DND-41 (cell line): ENCODE measurements around the gene TACO1.

Experiments
- EZH2 ChIP-seq: IDR thresholded peaks from 3 replicates; pipeline ENCODE4 v1.6.1; 2012; ENCODE audit warnings: borderline replicate concordance, low read depth, mild to moderate bottlenecking, moderate library complexity, low read length, inconsistent platforms; ENCODE audit not compliant: severe bottlenecking
- TF ChIP-seq, protein P1 (sequence below): IDR thresholded peaks from 2 replicates; pipeline ENCODE4 v1.5.1; 2012; ENCODE audit warnings: borderline replicate concordance, low read length, moderate library complexity, mild to moderate bottlenecking; ENCODE audit not compliant: poor library complexity, severe bottlenecking; ENCODE audit errors: extremely low read depth

DNA sequence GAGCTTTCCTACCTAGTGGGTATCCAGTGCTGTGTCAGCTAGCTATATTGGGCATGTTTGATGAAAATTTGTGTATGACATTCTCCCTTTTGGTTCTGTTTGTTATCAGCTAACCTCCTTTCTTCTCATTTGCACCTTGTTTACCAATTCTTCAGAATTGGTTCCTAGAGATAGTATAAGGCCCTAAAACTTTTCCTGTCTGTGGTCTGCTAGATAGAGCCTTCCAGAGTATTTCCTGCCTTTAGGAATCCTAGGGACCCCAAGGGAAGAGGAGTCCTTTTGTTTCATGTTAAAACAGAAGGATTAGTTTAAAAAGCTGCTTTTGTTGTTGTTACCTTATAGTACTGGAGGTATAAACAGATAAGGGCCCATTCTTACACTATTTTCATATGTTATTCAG, 33.0 kb downstream of the TACO1 start:
- TF ChIP-seq, protein P1, sequence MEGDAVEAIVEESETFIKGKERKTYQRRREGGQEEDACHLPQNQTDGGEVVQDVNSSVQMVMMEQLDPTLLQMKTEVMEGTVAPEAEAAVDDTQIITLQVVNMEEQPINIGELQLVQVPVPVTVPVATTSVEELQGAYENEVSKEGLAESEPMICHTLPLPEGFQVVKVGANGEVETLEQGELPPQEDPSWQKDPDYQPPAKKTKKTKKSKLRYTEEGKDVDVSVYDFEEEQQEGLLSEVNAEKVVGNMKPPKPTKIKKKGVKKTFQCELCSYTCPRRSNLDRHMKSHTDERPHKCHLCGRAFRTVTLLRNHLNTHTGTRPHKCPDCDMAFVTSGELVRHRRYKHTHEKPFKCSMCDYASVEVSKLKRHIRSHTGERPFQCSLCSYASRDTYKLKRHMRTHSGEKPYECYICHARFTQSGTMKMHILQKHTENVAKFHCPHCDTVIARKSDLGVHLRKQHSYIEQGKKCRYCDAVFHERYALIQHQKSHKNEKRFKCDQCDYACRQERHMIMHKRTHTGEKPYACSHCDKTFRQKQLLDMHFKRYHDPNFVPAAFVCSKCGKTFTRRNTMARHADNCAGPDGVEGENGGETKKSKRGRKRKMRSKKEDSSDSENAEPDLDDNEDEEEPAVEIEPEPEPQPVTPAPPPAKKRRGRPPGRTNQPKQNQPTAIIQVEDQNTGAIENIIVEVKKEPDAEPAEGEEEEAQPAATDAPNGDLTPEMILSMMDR: no peak
- TF ChIP-seq EZH2: no peak
